ENCODE results near the gene ESPN.
"Not testable (repeated sequence)": the region's sequence is repeated elsewhere in the genome, so short reads cannot be mapped to it uniquely, and the experiment has no call there.

Gene ESPN

DNA sequence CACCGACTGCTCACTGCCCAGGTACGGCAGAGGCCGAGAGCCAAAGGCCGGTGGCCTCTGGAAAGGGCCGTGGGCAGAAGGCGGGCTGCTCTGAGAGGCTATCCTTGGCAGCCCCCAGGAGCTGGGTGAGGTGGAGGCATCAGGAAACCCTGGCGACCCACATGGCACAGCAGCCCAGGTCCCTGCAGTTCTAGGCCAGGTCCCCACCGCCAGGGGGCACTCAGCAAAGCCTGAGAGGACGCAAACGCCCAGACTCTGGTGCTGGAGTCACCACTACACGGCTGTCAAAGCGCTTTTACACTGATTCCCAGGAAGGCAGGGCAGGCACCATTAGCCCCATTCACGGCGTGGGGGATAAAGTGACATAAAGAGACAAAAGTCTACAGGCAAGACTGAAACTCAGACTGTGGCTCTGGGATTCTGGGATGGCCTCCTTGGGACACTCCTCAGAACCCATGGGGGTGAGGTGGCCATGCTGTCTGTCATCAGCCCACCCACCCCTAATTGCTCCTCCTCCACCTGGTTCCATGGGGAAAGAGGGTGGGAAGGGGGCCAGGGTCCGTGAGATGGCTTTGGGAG lies 61.9 kb downstream of the ESPN start:
- DNase-seq = peak; percentile 36

DNA sequence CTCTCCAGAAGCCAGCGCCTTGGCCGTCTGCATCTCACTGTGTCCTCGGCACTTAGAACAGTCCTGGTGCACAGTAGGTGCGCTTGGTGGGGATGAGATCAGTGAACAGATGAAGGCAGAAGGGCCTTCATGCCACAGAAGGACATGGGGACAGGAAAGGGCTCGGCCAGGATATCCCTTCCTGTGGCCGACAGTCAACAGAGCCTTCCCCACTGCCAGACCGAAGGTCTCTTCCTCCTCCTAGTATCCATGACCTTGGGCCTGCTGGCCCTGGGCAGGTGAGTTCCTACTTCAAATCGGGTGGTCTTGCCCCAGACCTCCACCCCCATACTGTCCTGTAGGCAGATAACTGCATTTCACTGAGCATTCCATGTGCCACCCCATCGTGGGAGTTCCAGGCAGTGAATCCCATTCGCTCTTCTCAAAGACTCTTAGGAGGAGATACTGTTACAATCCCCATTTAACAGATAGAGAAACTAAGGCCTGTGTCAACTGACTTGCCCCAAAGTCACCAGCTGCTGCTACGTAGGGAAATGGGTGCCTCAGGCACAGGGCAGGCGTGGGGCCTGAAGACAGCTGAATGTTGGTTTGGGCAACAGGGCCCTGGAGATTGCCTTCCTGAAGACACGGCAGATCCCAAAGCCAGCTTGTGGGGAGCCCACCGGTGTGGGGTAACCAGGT lies 63.4 kb downstream of the ESPN start:
- DNase-seq = no peak

DNA sequence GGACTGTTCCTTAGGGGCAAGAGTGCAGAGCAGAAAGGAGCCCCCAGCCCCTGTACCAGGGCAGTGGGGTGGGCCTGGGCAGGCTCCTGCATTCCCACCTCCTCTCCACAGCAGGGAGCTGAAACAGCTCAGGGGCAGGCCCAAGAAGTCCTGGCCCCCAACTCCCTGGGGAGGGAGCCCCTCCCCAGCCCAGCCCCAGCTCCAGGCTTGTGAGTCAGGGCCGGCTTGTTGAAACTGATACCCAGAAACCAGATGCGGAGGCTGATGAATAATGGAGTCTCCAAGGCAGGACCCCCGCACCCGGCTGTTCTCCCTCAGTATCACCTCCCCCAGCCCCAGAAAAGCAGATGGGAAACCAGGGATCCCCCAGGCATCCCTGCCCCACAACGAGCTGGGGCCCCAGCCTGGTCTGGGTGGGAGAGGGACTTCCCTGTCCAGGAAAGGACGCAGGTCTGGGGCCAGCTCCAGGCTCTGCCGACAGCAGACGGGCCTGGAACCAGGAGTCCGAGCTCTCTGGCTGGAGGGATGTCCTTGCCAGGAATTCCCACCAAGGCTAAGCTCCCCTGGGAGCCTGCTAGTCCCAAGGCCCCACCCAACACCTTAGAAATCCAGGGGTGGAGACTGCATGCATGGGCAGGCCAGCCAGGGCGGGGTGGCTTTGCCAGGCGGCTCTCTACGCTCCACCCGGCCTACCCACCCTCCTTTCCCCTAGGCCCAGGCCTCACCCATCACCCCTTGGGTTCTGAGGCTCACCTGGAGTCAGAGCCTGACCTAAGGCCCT lies 64.2 kb downstream of the ESPN start:
- no peak for DNase-seq

DNA sequence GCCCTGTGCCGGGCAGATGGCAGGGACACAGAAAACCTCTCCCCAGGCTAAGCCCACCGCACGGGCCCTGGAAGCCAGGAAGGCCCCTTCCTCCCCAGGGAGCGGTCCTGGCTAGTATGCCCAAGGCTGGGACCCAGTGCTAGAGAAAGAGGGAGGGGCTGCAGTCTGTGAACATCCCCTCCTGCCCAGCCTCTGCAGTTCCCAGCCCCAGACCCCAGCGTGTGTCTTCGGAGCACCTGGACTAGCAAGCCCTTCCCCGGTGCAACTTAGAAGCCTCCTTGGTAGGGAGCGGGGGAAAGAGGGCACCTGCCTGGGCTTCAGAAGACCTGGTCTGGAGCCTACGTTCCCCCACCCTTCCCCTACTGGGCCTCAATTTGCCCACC lies 64.8 kb downstream of the ESPN start:
- no peak for DNase-seq

DNA sequence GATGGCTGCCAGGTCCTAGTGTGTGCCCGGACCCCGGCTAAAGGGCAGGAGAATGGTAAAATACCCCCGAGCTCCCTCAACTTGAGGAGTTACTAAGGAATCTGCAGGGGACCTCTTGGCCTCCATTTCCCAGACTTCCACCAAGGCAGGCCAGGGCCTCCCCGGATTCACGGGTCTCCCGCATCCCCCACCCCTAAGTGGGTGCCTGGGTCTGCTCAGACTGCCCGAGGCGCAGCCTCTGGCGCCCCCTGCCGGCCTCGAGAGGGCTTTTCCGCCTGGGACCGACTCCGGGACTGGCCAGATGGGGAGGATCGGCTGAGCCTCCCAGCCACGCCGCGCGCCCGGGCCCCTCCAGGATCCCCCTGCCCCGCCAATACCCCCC lies 65.2 kb downstream of the ESPN start:
- peak; percentile 55 for DNase-seq

DNA sequence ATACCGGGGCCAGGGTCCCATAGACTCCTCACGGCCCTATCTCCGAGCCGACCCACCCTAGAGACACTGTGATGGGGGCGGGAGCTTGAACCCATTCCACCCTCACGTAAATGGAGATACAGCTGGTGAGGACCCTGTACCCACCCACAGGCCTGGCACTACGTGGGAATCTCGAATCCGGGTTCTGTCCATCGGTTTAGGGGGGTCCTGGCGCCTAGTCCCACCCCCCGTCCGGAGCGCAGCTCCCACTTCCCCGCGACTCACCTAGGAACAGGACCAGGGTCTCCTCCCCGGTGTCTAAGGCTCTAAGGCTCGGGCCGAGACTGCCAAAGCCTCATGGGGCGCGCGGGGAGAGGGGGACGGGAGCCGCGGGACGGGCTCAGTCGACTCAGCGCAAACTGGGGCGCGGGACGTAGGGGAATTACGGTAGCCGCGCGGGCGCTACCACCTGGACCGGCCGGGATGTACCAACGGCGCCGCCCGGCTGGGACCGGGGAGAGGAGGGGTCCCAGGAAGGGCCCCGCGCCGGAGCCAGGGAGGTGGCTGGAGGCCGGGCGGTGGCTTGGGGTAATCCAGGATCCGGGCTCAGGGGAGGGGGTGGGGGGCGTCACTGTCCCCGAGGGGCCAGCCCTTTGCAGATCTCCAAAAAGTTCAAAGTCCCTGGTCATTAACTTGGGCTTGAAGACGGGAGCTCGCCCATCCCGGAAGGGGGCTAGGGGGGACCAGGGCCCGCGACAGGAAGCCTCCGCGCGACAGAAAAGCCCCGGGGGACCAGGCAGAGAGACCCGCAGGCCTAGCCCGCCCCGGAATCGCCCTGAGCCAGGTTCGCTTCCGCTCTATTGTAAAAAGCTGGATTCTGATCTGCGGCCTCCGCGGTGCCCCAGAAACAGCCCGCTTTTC lies 65.9 kb downstream of the ESPN start:
- no peak for DNase-seq

DNA sequence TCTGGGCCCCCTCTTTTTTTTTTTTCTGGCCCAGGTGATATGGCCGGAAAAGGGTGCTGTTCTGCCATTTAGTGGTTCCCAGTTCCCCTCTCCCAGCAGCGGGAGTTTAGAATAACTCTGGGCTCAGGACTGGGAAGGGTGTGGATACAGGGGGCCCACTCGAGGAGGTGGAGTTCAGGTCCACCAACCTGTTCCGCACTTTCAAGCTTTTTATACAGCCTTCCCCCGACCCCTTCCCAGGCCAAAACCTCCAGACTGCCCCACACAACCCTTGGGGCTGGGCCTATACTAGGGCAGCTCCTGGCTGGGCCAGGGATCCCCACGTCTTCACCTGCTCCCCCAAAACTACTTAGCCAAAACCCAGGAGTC lies 66.5 kb downstream of the ESPN start:
- DNase-seq = no peak

DNA sequence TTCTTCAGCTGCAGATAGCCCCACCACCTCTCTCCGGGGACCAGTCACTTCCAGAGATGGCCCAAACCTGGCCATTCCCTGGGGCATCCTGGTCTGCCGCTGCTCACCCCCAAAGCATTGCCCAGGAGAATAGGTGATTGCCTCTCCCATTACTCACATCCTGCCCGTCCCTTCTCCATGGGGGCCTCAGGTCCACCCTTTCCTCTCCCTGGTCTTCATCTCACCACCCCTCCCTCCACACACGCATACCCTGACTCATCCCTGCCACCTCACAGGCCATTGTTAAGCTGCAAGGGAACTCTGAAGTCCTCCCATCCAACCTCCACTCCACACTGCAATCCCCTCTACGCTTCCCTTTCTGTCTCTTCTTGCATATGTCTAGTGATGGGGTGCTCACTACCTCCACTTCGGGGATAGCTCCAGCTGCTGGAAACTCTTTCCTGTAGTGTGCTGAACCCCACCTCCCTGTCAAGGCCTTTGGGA lies 66.9 kb downstream of the ESPN start, which contains the start of gene PLEKHG5:
TSS of gene PLEKHG5 (minus strand) at position 188 of the 483 bp plus-strand sequence. CDS start 14,096 bp downstream, outside the sequence.
- DNase-seq = no peak

DNA sequence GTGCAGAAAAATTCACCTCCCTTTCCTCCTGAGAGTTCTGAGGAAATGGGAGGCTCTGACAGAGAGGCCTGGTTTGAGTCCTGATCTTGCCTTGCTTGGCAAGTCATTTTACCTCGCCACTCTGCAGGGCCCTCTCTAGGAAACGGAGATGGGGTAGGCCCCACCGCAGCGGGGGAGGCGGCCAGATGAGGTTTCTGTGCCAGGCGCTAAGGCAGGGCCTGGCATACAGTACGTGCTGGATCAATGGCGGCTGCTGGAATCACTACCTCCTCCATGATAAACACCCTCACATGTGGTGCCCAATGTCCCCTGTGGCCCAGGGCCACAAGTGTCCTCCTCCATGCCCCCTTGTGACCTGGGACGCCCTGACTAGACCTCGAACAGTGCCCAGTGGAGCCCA lies 67.4 kb downstream of the ESPN start:
- DNase-seq = no peak

DNA sequence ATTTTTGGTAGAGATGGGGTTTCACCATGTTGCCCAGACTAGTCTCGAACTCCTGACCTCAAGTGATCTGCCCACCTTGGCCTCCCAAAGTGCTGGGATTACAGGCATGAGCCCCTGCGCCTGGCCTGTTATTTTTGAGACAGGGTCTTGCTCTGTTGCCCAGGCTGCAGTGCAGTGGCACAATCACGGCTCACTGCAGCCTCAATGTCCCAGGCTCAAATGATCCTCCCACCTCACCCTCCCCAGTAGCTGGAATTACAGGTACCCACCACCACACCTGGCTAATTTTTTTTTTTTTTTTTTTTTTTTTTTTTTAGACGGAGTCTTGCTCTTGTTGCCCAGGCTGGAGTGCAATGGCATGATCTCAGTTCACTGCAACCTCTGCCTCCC lies 69.3 kb downstream of the ESPN start:
- DNase-seq = not testable (repeated sequence)

DNA sequence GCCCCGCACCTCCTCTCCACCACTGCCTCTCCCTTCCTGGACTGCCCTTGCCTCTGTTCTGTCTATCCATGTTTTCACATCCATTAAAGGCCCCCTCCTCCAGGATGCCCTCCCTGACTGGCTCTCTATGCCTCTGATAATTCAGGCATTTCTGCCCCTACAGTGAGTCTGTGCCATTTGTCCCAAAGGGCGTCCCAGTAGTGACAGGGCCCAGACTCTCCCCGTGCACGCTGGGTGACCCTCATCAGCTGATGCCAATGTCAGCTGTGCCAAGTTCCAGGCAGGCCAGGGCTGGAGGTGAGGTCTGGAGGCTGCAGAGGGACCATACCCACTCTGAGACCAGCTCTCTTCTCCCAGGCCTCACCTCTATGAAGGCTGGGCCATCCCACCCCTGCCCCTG lies 70.1 kb downstream of the ESPN start:
- DNase-seq = no peak

DNA sequence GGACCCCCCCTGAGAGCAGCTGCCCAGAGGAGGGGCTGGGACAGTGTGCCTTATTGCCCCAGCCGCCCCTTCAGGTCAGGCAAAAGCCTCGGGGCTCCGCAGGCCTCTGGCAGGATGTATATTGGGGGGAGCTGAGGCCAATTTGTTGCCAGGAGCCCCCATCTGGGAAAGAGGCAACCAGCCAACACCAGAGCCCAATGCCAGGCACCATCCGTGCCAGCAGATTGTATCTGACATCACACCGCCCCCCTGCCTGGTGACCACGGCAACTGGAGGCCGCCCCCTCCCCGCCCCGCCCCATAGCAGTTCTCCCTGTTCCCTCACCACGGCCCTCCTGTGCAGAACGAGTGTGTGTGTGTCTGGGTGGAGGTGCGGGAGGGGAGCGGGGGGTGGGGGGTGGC lies 70.5 kb downstream of the ESPN start:
- peak; percentile 53 for DNase-seq

DNA sequence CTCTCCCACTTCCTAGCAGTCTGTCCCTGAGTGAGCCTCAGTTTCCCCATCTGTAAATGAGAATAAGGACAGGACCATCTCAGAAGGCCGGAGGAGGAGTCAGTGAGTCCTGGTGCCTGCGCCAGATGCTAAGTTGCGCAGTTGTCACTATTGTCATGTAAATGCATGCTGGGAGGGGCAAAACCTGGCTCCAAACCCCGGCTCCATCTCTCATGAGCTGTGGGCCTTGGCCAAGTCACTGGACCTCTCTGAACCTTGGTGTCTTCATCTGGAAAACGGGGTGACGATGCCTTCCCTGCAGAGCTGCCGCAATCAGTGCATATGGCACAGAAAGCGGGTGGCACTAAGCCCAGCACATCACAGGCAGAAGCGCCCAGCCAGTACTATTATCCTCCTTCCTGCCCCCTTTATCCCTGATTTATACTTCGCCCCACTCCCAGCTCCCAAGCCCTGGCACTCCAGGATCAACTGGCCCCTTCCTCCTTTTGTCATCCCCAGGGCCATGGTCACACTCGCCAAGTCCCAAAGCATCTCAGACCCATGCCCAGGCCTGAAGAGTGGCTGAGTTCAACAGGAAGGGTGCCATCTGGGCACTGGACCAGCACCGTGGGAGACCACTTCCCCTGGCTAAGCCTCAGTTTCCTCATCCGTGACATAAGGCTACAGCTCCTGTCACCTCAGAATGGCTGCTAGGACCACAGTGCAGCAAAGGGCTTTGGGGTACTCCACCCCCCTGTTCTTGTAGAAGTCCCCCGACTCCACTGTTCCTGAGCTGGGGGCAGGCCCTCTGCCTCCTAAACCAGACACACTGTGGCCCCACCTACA lies 71.2 kb downstream of the ESPN start:
- DNase-seq = peak; percentile 41

DNA sequence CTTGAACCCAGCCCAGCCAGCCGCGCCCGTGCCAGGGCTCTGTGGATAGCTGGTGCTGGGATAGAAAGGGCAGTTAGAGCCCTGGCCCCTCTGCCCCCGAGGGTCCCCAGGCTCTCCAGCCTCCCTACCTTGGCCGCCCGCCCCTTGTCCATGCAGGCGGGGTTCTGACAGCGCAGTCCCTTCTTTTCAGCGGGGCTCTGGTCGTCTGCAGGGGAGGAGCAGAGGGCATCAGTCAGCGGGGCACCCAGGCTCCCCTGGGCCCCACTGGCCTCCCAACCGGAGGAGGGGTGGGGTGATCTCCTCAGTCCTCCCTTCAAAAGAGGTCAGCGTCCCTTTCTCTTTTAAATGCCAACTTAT lies 71.8 kb downstream of the ESPN start:
- DNase-seq = no peak

DNA sequence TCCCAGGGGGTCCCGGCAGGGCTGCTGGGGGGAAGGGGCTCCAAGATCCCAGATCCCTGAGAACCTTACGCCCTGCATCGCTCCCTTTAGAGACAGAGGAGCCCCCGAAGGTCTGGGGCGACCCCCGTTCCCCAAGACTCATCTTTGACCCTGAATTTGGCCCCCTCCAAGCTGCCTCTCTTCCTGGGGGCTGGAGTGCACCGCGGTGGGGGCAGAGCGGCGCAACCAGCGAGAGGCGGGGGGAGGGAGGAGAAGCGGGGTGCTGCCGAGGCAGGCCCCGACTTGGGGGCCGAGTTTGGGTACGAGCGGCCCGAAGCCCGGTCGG lies 72.3 kb downstream of the ESPN start:
- DNase-seq = no peak

DNA sequence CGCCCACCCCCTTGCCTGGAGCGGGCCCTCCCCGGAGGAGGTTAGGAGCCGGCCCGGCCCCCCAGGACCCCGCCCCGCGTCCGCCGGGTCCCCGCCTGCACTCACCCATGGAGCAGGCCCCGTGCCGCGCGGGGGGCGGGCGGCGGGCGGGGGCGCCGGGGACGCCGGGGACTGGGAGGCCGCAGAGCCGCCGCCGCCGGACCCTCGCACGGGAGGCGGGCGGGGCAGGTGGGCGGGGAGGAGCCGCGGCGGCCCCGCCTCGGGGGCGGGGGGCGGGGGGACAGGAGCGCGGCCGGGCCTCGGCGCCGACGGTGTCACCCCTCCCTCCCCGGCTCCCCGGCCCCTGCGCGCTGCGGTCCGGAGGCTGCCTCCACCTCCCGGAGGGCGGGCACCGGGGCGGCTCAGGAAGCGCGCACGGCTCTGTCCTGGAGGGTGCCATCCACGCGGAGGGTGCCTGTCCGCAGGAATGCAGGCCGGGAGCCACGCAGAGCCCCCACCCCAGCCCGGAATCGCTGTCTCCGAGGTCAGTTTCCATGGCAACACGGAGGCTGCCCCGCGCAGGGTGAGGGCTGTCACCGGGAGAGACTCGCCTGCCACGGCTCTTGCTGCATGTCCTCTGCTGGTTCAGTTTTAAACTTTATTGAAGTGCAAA lies 72.8 kb downstream of the ESPN start:
- no peak for DNase-seq

DNA sequence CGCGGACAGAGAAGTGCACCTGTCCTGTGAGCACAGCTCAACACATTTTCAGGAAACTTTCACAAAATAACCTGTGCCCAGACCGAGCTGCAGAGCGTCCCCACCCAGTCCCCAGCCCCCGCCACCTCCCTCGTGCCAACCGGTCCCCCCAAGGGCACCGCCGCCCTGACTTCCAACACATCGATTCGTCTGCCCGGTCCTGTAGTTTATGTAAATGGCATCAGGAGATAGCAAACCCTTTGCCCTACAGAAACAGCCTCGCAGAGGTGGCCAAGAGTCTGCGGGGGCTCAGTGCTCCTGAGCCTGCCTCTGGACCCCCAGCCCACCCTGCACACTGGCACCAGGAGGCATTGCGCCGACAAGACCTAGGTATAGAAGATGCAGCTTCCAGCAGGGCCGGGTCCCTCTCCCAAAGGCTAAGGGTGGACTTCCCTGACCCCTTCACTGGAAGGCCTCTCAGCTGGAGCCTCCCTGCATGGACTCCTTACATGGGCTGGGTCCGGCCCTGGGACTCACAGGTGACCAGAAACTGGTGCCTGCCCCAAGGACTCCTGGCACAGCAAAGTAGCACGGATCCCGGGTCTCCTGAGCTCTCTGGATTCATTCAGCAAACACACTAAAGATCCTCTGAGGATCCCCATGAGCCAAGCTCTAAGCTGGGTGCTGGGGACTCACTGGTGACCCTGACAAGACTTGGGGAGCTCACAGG lies 73.4 kb downstream of the ESPN start:
- DNase-seq = no peak

DNA sequence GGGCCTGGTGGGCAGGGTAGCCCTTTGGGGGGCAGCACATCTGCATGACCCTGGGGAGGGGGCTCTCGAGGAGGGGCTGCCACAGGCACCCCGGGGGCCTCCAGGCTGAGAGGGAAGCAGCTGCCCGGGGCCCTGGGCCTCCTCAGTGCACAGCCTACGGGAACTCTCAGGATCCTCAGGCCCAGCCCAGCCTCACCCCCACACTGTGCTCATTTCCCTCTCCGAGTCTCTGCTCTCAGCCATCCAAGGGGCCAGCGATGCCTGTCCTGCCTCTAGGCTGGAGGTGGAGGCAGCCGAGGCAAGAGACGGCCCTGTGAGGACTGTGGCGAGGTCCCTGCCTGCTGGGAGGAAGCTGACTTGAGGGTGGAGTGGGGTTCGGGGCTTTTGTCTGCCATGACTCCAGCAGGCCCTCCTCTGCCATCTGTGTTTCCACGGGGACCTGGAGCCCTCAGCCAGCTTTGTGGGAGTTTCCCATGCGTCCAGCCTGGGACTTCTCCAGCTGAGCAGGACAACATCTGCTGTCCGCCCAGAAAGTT lies 74.1 kb downstream of the ESPN start:
- DNase-seq = no peak

DNA sequence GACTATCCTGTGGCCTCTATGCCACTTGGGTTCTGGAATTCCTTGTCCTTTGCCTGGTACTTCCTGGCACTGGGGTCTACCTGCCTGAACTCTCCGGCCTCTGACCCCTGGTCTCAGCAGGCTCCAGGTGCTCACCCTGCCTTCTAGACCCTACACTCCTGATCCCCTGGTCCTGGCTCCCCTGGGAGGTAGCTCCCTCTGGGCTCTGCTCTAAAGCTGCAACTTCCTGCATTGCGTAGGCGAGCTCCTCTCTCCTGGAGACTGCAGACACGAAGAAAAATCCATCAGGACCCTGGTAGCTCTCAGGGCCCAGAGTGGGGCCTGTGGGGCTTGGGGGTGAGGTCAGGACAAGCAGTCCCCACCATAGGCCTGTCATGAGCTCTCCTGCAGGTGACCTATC lies 74.7 kb downstream of the ESPN start:
- DNase-seq = no peak

DNA sequence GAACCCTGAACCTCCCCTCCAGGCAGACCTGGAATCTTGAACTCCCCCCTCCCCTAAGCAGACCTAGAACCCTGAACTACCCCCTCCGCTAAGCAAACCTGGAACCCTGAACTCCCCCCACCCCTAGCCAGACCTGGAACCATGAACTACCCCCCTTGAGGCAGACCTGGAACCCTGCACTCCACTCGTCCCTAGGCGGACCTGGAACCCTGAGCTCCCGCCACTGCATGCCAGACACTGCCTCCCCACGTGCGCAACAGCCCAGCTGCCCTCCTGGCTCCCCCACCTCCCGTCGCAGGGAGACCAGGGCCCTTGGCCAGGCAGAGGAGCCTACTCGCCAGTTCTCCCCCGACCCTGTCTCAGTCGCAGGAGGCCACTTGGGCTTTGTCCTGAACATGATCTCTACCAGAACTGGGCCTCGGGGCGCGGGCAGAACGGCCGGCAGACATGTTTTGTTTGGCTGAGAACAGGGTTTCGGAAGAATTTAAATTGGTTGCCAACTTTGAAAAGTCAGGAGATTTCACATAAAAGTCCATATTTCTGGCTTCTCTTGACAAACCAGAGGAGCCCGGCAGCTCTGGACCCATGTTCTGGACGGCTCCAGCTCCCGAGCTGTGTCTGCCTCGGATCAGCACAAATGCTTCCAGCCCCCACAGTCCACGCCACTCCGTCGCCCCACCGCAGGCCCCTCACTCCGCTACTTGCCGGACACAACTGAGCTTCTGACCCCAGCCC lies 76.1 kb downstream of the ESPN start:
- DNase-seq = no peak

Data from NCI-H446 treated with DMSO at 0.1 percent for 48 hours (cell line).